Mesodermal cell (in vitro differentiated cells): Measurements from ENCODE around the gene HSD17B13. TPM values are rescaled to one million over a fixed set of nuclear protein-coding genes. Genes with fewer than 3 reads are reported as not detected.

Source experiments
- H3K27ac ChIP-seq: 2 replicates; pipeline ENCODE4 v1.7.0; 2013; ENCODE audit warnings: mild to moderate bottlenecking, low read depth, low read length, moderate library complexity; ENCODE audit not compliant: severe bottlenecking
- H3K36me3 ChIP-seq: 2 replicates; pipeline ENCODE4 v1.7.1; 2013; ENCODE audit warnings: mild to moderate bottlenecking, low read length, moderate library complexity; ENCODE audit not compliant: control insufficient read depth, insufficient read depth
- H3K4me1 ChIP-seq: one replicate; pipeline ENCODE4 v1.7.1; 2013; ENCODE audit warnings: mild to moderate bottlenecking, low read length; ENCODE audit not compliant: insufficient read depth, control insufficient read depth, poor library complexity, severe bottlenecking
- H3K4me3 ChIP-seq: 2 replicates; pipeline ENCODE4 v1.7.0; 2013; ENCODE audit warnings: low read length, control low read depth, mild to moderate bottlenecking; ENCODE audit not compliant: insufficient read depth, poor library complexity, severe bottlenecking; ENCODE audit errors: extremely low read depth
- H3K9me3 ChIP-seq: 2 replicates; pipeline ENCODE4 v1.7.1; 2013; ENCODE audit warnings: mild to moderate bottlenecking, low read length, moderate library complexity; ENCODE audit not compliant: control insufficient read depth
- WGBS, 2 experiments: methylation state at CpG; one replicate each; pipeline ENCODE4 v1.1.5; 2013; ENCODE audit warnings: missing lambda C conversion rate in 2 of 2; ENCODE audit not compliant: insufficient coverage in 2 of 2; 5-methylcytosine and 5-hydroxymethylcytosine counted together
- polyA plus RNA-seq, 2 experiments: library from polyadenylated mRNA; stranded (reverse); fragments of 50-300 nt; gene quantifications; one replicate each; pipeline ENCODE4 v1.2.3, GENCODE V29; 2013

The HSD17B13 gene
- polyA plus RNA-seq (2013, experiment 1 of 2) = 0.85 TPM
- 0.56 TPM for polyA plus RNA-seq (2013, experiment 2 of 2)

- Histone ChIP-seq H3K9me3 (no peaks in the 10 kb centered on the region), H3K4me1 (no peaks in the 10 kb centered on the region), H3K4me3 (no peak within 1 kb of the TSS), H3K36me3 (no peaks in the 10 kb centered on the region), H3K27ac (no peak within 1 kb of the TSS)
- 73% methylated on average over 2 of the region's 2 CpGs; no CpG with 5 or more reads in 1 of the 2 experiments for WGBS, 2 experiments
Measured at GRCh38 chr4:87322754-87323153, at the start of gene HSD17B13. Gene HSD17B13, minus strand, starts transcription at chr4:87322882. Its CDS starts 41 bp downstream, at chr4:87322841.

- Histone ChIP-seq H3K36me3 (peaks cover 68% of the 10 kb centered on the region), H3K4me1 (no peaks in the 10 kb centered on the region), H3K4me3 (no peak overlapping the region), H3K27ac (no peak overlapping the region), H3K9me3 (peaks cover 5% of the 10 kb centered on the region)
- WGBS, 2 experiments = no CpG with 5 or more reads among the region's 2 CpGs
Measured at GRCh38 chr4:87370068-87370467, 47.4 kb upstream of the HSD17B13 start.

- Histone ChIP-seq H3K9me3 (peaks cover 5% of the 10 kb centered on the region), H3K27ac (no peak overlapping the region), H3K4me1 (no peaks in the 10 kb centered on the region), H3K4me3 (no peak overlapping the region), H3K36me3 (peaks cover 68% of the 10 kb centered on the region)
- no CpG with 5 or more reads among the region's 2 CpGs for WGBS, 2 experiments
Measured at GRCh38 chr4:87366521-87367162, 44.0 kb upstream of the HSD17B13 start.

- Histone ChIP-seq H3K27ac (no peak overlapping the region), H3K4me3 (no peak overlapping the region), H3K4me1 (no peaks in the 10 kb centered on the region), H3K9me3 (peaks cover 5% of the 10 kb centered on the region), H3K36me3 (peaks cover 67% of the 10 kb centered on the region)
- no CpG with 5 or more reads among the region's 1 CpG for WGBS, 2 experiments
Measured at GRCh38 chr4:87365348-87365747, 42.7 kb upstream of the HSD17B13 start.

- peaks cover 66% of the 10 kb centered on the region for H3K36me3 ChIP-seq
- H3K27ac ChIP-seq = no peak overlapping the region
- H3K9me3 ChIP-seq = peaks cover 5% of the 10 kb centered on the region
- WGBS, 2 experiments = 100% methylated on average over 2 of the region's 2 CpGs; no CpG with 5 or more reads in 1 of the 2 experiments
- H3K4me1 ChIP-seq = no peaks in the 10 kb centered on the region
- no peak overlapping the region for H3K4me3 ChIP-seq
Measured at GRCh38 chr4:87363552-87363951, 40.9 kb upstream of the HSD17B13 start.

GRCh38 chr4:87360338-87360935, 37.8 kb upstream of the HSD17B13 start:
- H3K27ac ChIP-seq = peak overlapping the region; percentile 11
- H3K4me1 ChIP-seq = no peaks in the 10 kb centered on the region
- 78 to 82% methylated on average over 3 to 4 of the region's 7 CpGs for WGBS, 2 experiments
- H3K4me3 ChIP-seq = no peak overlapping the region
- no peaks in the 10 kb centered on the region for H3K9me3 ChIP-seq
- H3K36me3 ChIP-seq = peaks cover 71% of the 10 kb centered on the region

- WGBS, 2 experiments = no CpG with 5 or more reads among the region's 4 CpGs
Measured at GRCh38 chr4:87359258-87359657, 36.6 kb upstream of the HSD17B13 start.

GRCh38 chr4:87356832-87357526, 34.3 kb upstream of the HSD17B13 start:
- H3K27ac ChIP-seq = no peak overlapping the region
- H3K36me3 ChIP-seq = peaks cover 61% of the 10 kb centered on the region
- no peaks in the 10 kb centered on the region for H3K4me1 ChIP-seq
- H3K4me3 ChIP-seq = no peak overlapping the region
- no peaks in the 10 kb centered on the region for H3K9me3 ChIP-seq
- 80 to 88% methylated on average over 1 of the region's 2 CpGs for WGBS, 2 experiments

More at GRCh38 chr4:87359258-87359657, 36.6 kb upstream of the HSD17B13 start:
- Histone ChIP-seq H3K4me1 (no peaks in the 10 kb centered on the region), H3K27ac (no peak overlapping the region), H3K4me3 (no peak overlapping the region), H3K36me3 (peaks cover 73% of the 10 kb centered on the region), H3K9me3 (no peaks in the 10 kb centered on the region)

GRCh38 chr4:87354168-87355102, 31.8 kb upstream of the HSD17B13 start:
- WGBS, 2 experiments = 100% methylated on average over 1 of the region's 7 CpGs; no CpG with 5 or more reads in 1 of the 2 experiments
- Histone ChIP-seq H3K4me3 (no peak overlapping the region), H3K27ac (no peak overlapping the region), H3K9me3 (no peaks in the 10 kb centered on the region), H3K36me3 (peaks cover 44% of the 10 kb centered on the region), H3K4me1 (no peaks in the 10 kb centered on the region)

- H3K27ac ChIP-seq = no peak overlapping the region
- 19% methylated on average over 3 of the region's 3 CpGs; no CpG with 5 or more reads in 1 of the 2 experiments for WGBS, 2 experiments
- no peaks in the 10 kb centered on the region for H3K9me3 ChIP-seq
- H3K4me1 ChIP-seq = no peaks in the 10 kb centered on the region
- H3K4me3 ChIP-seq = no peak overlapping the region
- peaks cover 37% of the 10 kb centered on the region for H3K36me3 ChIP-seq
Measured at GRCh38 chr4:87353592-87353991, 30.9 kb upstream of the HSD17B13 start.
